NT2/D1 (cell line): ENCODE data around the gene PPP2R5A.

Source experiments
- YY1 ChIP-seq: IDR thresholded peaks from 2 replicates; pipeline ENCODE4 v1.6.1; 2011; ENCODE audit not compliant: insufficient read length, insufficient read depth
- ZNF274 ChIP-seq: IDR thresholded peaks from 2 replicates; pipeline ENCODE4 v1.6.1; 2011; ENCODE audit warnings: mild to moderate bottlenecking, low read depth, low read length

DNA sequence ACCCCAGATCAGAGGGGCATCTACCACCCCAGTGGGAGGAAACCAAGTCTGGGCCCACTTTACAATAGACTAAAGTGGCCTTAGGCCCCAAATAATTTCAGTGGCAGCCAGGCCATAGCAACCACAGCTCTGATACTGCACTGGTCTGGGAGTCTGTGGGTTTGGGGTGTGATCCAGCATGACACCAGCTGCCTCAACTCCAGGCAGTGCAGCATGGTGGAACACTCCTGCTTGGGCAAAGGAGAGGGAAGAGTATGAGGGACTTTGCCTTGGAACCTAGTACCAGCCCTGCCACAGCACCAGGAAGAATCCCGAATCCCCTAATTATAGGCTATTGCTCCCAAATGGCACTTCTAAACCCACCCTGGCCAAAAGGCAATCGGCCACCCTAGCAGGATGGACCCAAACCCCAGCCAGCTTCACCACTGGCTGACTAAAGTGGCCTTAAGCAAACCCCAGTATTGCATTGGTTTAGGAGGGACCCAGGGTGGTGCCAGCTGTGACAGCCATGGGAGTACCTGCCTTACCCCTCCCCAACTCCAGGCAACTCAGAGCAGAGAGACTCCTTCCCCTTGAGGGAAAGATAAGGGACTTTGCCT lies 82.4 kb downstream of the PPP2R5A start:
- no peak for TF ChIP-seq YY1
- no peak for TF ChIP-seq ZNF274
